Activated CD4-positive, CD25-positive, alpha-beta regulatory T cell treated with anti-CD3 and anti-CD28 coated beads, Interleukin-2, amount 50 U/mL, for 24 hours (primary cell): ENCODE data around the gene METTL15.
"Not testable (repeated sequence)": the region's sequence is repeated elsewhere in the genome, so short reads cannot be mapped to it uniquely, and the experiment has no call there.

Experiments used
- ATAC-seq, 2 donors: fragments of 150-1000 bp; cut with Tn5 transposase; one replicate each; pipeline ENCODE4 v1.10.0; 2021; ENCODE audit warnings: mild to moderate bottlenecking in 1 of 2, moderate library complexity in 1 of 2

The METTL15 gene

GRCh38 chr11:28223577-28223976, 115.4 kb downstream of the METTL15 start:
- no peak for ATAC-seq

- no peak for ATAC-seq
These were observed 115.8 kb downstream of the METTL15 start for GRCh38 chr11:28223994-28224393.

GRCh38 chr11:28227460-28227859, 119.3 kb downstream of the METTL15 start:
- no peak for ATAC-seq

GRCh38 chr11:28228196-28228895, 120.2 kb downstream of the METTL15 start:
- ATAC-seq: no peak

GRCh38 chr11:28231475-28231874, 123.3 kb downstream of the METTL15 start:
- no peak for ATAC-seq

- ATAC-seq: no peak
These were observed 124.5 kb downstream of the METTL15 start for GRCh38 chr11:28232649-28233048.

GRCh38 chr11:28241760-28242159, 133.6 kb downstream of the METTL15 start:
- no peak for ATAC-seq

- no peak for ATAC-seq
These were observed 134.4 kb downstream of the METTL15 start for GRCh38 chr11:28242596-28242995.

- ATAC-seq: no peak
These were observed 134.9 kb downstream of the METTL15 start for GRCh38 chr11:28243061-28243460.

GRCh38 chr11:28243581-28243980, 135.4 kb downstream of the METTL15 start:
- ATAC-seq: no peak

- no peak for ATAC-seq
These were observed 136.9 kb downstream of the METTL15 start for GRCh38 chr11:28245131-28245530.

GRCh38 chr11:28250192-28250591, 142.0 kb downstream of the METTL15 start:
- ATAC-seq: no peak

GRCh38 chr11:28251257-28251656, 143.1 kb downstream of the METTL15 start:
- ATAC-seq: no peak

GRCh38 chr11:28257761-28258160, 149.6 kb downstream of the METTL15 start:
- ATAC-seq: no peak

GRCh38 chr11:28259177-28259843, 151.1 kb downstream of the METTL15 start:
- ATAC-seq: no peak

- no peak for ATAC-seq
These were observed 160.7 kb downstream of the METTL15 start for GRCh38 chr11:28268925-28269324.

- no peak for ATAC-seq
These were observed 161.4 kb downstream of the METTL15 start for GRCh38 chr11:28269586-28269985.

GRCh38 chr11:28272247-28272646, 164.1 kb downstream of the METTL15 start:
- not testable (repeated sequence) for ATAC-seq

GRCh38 chr11:28274216-28274615, 166.0 kb downstream of the METTL15 start:
- ATAC-seq: no peak

GRCh38 chr11:28284196-28284595, 176.0 kb downstream of the METTL15 start:
- no peak for ATAC-seq

GRCh38 chr11:28289444-28289843, 181.3 kb downstream of the METTL15 start:
- no peak for ATAC-seq

GRCh38 chr11:28290995-28291394, 182.8 kb downstream of the METTL15 start:
- ATAC-seq: not testable (repeated sequence)

- no peak for ATAC-seq
These were observed 188.2 kb downstream of the METTL15 start for GRCh38 chr11:28296426-28296825.

GRCh38 chr11:28298209-28298608, 190.0 kb downstream of the METTL15 start:
- ATAC-seq: no peak
